ENCODE results near the gene TRPC4AP.

Gene TRPC4AP

DNA sequence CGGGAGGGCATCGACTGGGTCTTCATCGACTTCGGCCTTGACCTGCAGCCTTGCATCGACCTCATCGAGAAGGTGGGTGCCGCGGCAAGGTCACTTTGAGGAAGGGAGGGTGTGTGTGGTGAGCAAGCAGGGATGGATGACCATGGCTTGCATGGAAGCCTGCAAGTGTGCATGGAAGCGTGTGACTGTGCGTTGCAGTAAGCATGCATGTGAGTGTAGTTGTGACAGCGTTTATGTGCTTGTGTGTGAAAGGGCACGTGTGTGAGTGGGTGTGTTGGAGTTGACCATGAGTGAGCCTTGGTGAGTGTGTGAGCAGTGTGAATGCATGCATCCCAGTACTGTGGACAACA, 104.4 kb downstream of the TRPC4AP start:
- no peak for DNase-seq (ENCODE audit: low read depth, low spot score)

DNA sequence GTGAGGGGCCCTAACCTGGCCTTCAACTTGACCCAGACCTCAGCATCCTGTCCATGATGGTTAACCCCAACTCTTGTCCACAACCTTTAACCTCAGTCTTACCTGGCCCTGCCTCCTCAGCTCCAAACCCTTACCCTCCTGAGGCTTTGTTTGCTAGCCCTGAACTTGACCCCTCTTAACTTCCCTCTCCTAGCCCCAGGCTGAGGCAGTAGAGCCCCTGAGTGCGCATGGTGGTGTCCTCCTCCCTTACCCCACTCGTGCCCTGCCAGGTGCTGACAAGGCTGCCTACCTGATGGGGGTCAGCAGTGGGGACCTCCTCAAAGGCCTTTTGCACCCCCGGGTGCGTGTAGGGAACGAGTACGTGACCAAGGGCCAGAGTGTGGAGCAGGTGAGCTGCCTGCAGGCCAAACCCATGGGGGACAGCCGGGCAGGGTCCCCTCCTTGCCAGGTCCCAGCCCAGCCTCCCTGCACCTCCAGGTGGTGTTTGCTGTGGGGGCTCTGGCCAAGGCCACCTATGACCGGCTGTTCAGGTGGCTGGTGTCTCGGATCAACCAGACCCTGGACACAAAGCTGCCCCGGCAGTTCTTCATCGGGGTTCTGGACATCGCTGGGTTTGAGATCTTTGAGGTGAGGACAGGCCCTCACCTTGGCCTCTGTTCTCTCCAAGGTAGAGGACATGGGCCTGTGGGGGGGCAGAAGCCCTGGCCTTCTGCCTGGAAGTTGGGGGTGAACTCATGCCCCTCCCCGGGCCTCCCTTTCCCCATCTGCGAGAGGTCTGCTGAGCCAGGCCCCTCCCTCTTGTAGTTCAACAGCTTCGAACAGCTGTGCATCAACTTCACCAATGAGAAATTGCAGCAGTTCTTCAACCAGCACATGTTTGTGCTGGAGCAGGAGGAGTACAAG, 105.1 kb downstream of the TRPC4AP start:
- no peak for DNase-seq (ENCODE audit: low read depth, low spot score)

DNA sequence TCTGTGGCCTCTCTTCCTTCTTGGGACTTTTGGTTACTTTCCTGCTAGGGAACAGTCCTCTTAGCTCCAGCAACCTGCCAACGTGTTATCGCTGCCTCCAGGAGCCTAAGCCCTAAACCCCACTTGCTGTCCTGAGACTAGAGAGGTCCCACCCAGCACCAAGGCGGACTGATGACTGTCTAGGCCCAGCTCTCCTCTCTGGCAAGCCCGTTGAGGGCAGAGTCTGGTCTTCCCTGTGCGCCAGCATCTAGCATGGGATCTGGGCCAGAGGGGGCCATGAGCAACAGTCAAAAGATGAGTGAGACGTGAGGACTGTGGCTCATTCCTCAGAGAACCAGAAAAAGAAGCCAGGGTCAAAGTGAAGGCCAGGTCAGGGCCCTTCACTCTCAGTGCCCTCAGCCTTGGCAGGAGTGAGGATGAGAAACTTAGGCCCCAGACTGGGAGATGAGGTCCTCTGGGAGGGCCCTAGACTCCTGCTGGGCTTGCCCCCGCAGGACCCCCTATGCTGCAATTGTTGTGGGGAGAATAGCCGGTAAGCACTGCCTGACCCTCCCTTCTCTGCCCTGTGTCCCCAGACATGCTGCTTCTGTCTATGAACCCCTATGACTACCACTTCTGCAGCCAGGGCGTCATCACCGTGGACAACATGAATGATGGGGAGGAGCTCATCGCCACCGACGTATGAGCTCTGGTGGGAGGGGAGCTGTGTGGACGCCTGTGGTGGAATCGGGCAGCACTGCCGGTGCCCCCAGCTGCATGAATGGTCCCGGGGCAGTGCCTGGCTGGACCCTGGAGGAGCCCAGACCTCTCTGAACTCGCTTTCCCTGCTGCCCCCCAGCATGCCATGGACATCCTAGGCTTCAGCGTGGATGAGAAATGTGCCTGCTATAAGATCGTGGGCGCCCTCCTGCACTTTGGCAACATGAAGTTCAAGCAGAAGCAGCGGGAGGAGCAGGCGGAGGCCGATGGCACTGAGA, 106.0 kb downstream of the TRPC4AP start:
- DNase-seq (ENCODE audit: low read depth, low spot score), result no peak

DNA sequence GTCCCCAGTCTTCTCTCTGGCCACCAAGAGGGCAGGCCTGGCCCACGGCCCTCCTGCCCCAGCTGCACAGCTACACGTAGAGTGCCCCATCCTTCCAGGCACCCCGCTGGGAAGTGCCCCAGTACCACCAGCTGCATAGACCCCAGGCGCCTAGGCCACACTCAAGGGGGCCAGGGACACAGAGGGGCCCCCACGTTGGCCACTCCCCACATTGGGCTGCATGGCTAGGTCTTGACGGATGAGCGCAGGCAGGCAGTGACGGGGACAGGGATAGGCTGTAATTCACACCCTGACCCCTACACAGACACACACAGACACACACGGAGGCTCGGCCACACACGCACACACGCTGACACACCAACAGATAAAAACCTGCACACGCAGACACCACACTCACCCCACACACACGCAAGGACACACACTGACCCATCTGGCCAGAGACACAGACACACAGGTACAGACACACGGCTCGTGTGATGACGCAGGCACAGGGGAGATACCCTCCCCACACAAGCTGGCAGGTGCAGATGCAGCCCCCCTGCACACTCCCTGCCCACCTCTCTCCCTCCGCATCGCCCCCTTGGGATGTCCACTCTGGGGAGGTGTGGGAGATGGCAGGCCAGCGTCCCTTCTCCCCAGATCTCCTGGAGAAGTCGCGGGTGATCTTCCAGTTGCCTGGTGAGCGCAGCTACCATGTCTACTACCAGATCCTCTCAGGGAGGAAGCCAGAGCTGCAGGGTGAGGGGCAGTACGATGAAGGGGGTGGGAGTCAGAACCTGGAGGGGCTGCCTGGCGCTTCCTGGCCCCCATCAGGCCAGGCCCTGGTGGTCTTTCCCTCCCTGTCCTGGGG, 106.9 kb downstream of the TRPC4AP start:
- no peak for DNase-seq (ENCODE audit: low read depth, low spot score)

DNA sequence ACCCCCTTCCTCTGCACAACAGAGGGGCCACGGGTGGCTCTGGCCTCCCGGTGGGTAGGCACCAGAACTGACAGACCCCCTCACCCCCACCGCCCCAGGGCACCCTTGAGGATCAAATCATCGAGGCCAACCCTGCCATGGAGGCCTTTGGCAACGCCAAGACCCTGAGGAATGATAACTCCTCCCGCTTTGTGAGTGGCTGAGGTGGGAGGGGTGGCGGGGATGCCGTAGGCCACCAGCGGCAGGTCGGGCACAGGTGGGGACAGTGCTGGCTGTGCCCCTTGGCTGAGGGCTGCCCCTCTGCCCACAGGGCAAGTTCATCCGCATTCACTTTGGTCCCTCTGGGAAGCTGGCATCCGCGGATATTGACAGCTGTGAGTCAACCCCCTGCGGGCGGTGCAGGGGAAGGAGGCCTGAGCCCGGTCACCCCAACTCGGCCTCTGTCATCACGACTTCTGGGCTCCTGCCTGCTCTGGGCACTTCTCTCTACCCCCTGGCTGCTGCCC, 107.8 kb downstream of the TRPC4AP start:
- no peak for DNase-seq (ENCODE audit: low read depth, low spot score)

DNA sequence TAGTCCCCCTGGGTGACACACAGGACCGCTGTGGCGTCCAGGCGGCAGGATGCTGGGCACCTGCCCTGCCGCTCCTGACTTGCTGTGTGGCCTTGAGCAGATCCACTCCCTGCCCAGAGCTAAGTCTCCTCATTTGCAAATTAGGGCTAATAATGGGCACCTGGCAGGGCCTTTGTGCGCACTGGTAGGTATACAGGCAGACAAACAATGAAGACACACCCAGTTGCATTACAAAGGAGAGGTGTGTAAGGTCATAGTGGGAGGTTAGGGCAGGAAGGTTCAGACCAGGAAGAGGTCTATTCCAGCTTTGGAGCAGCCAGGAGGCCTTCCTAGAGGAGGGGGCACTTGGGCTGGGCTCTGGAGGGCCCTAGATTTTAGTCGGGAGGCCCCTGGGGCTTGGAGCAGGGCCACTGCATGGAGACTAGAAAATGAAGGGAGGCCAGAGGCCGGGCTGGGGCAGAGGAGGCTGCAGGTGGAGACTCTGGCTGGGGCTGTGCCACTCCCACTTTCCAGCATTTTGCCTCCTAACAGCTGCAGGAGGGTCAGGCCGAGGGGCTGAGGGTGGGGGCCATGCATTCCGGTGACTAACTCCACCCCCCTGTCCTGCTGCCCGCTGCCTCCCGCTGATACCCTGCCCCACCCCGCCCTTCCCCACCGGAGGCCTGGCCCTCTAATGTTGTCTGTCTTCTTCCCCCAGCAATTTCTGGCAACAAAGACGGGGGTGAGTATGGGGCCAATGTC, 108.4 kb downstream of the TRPC4AP start:
- no peak for DNase-seq (ENCODE audit: low read depth, low spot score)

DNA sequence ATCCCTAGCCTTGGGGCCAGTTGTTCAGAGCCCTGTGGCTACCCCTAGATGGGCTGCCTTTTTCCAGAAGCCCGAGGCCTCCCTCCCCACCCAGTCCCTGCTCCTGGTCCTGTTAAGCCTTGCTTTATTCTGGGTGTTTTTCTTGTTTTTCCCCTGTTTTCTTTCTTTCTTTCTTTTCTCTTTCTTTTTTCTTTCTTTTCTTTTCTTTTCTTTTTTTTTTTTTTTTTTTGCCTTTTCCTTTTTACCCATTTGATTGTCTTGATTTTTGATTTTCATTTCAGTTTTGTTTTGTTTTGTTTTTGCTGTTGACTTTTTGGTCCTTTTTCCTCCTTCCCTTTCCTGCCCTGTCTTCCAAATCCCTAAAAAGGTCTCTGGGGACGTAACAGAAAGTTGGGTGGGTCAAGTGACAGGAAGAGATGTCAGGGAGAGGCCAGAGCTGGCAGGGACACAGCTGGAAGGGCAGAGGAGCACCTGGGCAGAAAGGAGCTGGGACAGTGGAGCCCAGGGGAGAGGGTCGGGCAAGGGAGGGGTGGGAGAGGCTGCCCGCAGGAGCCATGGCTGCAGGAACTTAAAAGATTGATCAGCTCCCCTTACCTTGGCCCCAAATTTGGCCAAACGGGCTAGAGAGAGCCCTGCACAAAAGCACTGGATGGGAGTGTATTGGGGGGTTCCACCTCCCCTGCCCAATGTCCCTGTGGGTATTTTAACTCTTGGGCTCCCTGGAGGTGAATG, 109.4 kb downstream of the TRPC4AP start:
- no peak for DNase-seq (ENCODE audit: low read depth, low spot score)

DNA sequence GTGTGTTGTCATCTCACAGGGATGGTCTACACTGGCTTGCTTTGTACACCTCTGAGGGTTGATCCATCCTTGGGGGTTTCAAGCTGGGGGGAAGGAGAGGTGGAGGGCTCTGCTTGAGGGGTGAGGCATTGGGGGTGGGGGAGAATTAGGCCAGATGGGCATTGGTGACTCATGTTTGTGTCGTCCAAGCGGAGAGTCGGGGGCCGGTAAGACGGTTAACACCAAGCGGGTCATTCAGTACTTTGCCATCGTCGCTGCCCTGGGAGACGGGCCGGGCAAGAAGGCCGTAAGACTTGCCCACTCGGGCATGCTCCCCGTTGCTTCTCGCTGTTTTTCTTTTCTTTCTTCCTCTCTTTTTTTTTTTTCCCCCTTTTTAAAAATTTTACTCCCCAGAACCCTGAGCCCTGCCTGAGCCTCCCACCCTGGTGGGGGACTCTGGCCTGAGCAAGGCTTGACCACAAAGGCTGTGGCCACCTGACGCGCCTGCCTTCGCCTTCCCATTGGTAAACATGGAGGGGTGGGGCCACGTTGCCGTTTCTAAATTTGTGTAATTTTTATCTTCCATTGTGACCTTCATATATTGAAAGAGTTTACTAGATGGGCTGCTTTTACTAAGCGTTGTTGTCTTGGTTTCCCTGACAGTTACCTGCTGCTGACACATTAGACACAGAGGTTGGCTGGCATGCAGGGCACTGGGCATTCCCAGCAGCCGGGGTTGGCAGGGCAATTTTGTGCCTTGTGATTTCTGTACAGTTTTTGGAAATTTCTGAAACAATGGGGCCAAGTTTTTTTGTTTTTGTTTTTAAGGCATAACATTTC, 110.1 kb downstream of the TRPC4AP start:
- no peak for DNase-seq (ENCODE audit: low read depth, low spot score)

DNA sequence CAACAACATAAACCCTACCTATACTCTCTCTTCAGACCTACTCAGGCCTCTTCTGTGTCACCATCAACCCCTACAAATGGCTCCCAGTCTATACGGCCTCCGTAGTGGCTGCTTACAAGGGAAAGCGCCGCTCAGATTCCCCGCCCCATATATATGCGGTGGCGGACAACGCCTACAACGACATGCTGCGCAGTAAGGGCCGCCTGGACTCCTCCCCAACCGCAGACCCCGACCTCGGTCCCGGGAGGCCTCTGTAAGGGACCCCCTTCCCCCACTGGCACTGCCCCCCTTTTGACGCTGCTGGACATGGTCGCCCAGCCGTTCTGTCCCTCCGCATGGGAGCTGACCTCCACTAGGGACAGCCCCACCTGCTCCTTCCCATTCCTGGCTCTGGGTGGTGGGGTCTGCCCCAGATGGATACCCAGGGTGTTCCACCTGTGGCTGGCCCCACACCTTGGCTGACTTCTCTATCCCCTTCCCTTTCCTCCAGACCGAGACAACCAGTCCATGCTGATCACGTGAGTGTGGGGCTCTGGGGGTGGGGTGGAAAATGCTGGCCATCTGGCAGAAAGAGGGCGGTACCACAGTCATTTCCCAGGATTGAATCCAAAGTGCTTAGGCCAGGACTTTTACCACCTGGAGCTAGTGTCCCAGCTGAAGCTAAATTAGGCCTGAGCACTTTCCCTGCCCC, 111.9 kb downstream of the TRPC4AP start:
- DNase-seq (ENCODE audit: low read depth, low spot score), result no peak

DNA sequence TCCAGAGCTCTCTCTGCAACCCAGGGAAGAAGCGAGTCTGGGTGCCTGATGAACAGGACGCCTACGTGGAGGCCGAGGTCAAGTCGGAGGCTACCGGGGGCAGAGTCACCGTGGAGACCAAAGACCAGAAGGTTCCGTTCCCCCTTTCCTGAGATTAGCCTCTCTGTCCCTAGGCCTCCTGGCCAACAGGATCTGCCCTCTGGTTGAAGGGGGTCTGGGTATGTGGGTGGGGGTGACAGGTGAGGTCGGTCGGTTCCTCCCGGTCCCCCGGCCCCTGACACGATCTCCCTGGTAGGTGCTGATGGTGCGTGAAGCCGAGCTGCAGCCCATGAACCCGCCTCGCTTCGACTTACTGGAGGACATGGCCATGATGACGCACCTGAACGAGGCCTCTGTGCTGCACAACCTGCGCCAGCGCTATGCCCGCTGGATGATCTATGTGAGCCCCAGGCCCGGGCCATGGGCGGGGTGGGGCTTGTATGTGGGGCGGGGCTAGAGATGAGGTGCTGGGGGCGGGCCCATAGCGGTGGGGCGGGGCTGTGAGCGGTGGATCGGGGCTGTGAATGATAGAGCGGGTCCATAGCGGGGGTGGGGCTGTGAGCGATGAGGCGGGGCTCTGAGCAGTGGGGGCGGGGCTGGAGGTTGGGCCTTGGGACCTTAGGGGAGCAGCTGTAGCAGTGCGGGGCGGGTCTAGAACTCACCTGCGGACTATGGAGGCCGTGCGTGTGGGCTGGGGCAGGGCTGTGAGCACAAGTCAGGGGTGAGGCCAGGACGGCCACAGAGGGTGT, 113.0 kb downstream of the TRPC4AP start:
- no peak for DNase-seq (ENCODE audit: low read depth, low spot score)

DNA sequence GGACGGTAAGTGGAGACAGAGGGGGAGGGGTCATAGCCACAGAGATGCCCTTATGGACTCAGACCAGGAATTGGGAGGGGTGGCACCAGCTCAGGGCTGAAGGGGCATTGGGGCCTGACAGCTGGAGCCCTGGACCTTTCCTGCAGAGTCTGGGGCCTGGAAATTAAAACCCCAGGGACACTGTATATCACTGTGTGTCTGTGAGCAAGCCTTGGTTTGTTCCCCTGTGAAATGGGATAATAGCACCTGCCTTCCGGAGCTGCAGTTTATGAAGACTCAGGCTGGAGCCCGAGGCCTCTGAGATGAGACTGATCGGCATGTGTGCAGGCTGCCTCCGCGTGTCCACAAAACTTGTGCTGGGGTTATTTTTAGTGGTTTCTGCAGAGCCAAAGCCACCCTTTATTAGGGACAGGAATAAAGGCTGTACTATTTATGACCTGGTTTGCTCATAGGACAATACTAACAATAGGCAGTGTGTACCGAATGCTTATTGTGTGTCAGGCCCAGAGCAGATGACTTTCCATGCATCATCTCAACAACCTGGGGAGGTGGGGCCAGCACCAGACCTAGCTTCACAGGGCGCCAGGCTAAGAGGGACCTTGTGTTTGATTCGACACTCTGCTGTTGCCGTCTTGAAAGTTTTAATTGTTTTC, 114.4 kb downstream of the TRPC4AP start:
- no peak for DNase-seq (ENCODE audit: low read depth, low spot score)

DNA sequence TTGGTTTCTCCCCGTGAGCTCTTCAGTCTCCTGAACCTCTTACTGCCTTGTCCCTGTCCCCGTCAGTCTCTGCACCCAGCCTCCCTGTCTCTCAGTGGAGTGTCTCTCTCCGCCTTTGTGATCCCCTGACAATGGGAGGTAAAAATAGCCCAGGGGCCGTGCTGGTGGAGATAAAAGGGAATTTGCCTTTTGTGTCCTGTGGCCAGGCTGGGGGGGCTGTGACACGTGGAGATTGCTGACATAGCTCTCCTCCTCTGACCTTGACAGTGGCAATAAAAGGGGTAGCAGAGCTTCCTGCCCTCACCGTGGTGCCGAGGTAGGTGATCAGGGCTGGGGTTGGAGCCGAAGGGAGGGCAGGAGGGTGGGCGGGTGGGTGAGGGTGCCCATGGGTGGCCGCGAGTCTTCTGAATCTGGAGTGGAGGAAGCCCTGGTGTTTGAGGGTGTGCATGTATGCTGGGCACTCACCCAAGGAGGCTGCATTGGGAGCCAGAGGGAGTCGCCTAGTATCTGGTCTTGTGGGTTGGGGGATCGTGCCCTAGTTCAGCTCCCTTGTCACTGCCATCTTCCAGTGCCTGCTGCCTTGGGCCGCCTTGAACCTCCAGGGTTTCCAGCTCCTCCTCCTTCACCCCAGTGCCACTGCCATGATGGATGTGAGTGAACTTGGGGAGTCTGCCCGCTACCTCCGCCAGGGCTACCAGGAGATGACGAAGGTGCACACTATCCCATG, 115.1 kb downstream of the TRPC4AP start:
- DNase-seq (ENCODE audit: low read depth, low spot score), result no peak

DNA sequence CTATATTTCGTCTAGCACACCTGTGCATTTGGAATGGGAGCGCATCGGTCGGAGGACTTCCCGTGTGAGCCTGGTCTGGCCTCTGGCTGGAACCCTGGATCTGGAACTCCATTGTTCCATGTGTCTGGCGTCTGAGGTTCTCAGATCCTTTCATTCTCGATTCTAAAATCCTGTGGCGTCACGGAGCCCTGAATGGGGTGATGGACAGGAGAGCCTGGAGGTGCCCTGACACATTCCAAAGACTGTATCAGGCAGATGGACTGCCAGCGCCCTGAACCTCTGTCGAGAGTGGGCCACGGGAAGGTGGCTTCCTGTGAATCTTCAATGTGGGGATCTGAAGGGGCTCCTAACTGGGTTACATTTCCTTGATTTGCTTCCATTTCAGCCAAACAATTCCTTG, 116.3 kb downstream of the TRPC4AP start:
- DNase-seq (ENCODE audit: low read depth, low spot score), result no peak

DNA sequence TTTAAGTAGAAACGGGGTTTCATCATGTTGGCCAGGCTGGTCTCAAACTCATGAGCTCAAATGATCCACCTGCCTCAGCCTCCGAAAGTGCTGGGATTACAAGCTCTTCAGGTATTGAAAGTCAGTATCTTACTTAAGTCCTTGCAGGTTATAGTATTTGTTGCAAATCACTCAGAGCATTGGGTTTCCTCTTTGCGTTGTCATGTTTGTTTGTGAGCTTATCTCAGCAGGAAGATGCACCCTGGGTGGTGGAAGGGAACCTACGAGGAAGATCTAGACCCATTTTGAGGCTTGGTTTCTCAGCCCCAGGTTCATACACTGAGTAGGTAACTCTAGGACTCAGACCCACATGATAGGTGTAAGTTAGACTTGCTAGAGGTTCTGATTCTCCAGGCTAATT, 118.4 kb downstream of the TRPC4AP start:
- no peak for DNase-seq (ENCODE audit: low read depth, low spot score)

DNA sequence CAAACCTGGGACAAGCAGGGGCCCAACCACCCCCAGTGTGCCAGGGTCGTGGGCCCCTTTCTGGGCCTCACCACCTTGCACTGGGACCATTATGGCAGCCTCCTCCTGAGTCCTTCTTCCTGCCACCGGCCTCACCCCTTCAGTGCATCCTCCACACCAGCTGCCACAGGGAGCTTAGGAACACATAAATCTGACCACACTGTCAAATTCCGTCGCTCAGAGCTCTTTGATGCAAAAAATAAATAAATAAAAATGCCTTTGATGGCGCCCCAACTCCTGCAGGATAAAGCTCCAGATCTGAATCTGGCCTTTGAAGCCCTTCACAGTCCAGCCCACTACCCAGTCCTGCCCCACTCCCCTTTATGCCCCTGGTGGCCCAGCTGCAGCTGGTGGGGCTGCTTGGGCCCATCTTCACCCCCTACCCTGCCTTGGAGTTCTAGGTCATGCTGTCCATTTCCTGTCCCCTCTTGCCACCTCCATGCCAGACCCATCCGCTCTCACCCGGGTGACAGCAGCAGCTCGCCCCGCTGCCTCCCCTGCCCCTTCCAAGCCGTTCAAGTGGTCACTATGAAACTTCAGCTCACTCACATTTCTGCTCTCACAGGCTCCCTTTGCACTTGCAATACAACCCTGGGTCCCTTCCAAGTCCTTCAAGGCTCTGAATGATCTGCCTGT, 120.9 kb downstream of the TRPC4AP start:
- no peak for DNase-seq (ENCODE audit: low read depth, low spot score)

Data from astrocyte of the hippocampus (primary cell).